ENCODE results near the gene GRM2. TPM values are rescaled to one million over a fixed set of nuclear protein-coding genes. Genes with fewer than 3 reads are reported as not detected.

Gene GRM2
- total RNA-seq, 1 donor from 2014 or later: 0.49 TPM

GRCh38 chr3:51702156-51702555, 4.7 kb upstream of the GRM2 start:
- Histone ChIP-seq H3K27ac (no peak overlapping the region), H3K27me3 (no peaks in the 10 kb centered on the region), H3K4me1 (no peaks in the 10 kb centered on the region), H3K4me3 (no peak overlapping the region), H3K9me3 (no peaks in the 10 kb centered on the region), H3K36me3 (peaks cover 54% of the 10 kb centered on the region)
- ATAC-seq (no peak), DNase-seq (no peak)
- no peak for TF ChIP-seq CTCF (IDR thresholded peaks at IDR 0.05)
- intact Hi-C loops (cut with DNase I): no loop called here

- intact Hi-C loops (cut with DNase I): no loop called here
- no peaks in the 10 kb centered on the region for H3K27me3 ChIP-seq
- no peaks in the 10 kb centered on the region for H3K9me3 ChIP-seq
- H3K27ac ChIP-seq: no peak overlapping the region
- peaks cover 43% of the 10 kb centered on the region for H3K36me3 ChIP-seq
- no peak for TF ChIP-seq CTCF (IDR thresholded peaks at IDR 0.05)
- no peak for DNase-seq
- H3K4me1 ChIP-seq: no peaks in the 10 kb centered on the region
- ATAC-seq: no peak
- no peak overlapping the region for H3K4me3 ChIP-seq
These were observed 3.7 kb upstream of the GRM2 start for GRCh38 chr3:51703068-51703760.

- intact Hi-C loops (cut with DNase I): no loop called here
These were observed 2.9 kb upstream of the GRM2 start for GRCh38 chr3:51703761-51704510.

GRCh38 chr3:51704511-51704950, 2.3 kb upstream of the GRM2 start:
- peaks cover 30% of the 10 kb centered on the region for H3K36me3 ChIP-seq
- DNase-seq: peak; percentile 51
- H3K27me3 ChIP-seq: no peaks in the 10 kb centered on the region

More at GRCh38 chr3:51703761-51704510, 2.9 kb upstream of the GRM2 start:
- Histone ChIP-seq H3K4me3 (no peak overlapping the region), H3K4me1 (no peaks in the 10 kb centered on the region), H3K9me3 (no peaks in the 10 kb centered on the region), H3K27ac (no peak overlapping the region), H3K27me3 (no peaks in the 10 kb centered on the region), H3K36me3 (peaks cover 36% of the 10 kb centered on the region)
- ATAC-seq (no peak), DNase-seq (peak; percentile 40)
- no peak for TF ChIP-seq CTCF (IDR thresholded peaks at IDR 0.05)

More at GRCh38 chr3:51704511-51704950, 2.3 kb upstream of the GRM2 start:
- no peak for TF ChIP-seq CTCF (IDR thresholded peaks at IDR 0.05)
- Histone ChIP-seq H3K27ac (no peak overlapping the region), H3K4me3 (no peak overlapping the region), H3K9me3 (no peaks in the 10 kb centered on the region), H3K4me1 (no peaks in the 10 kb centered on the region)
- ATAC-seq: no peak
- intact Hi-C loops (cut with DNase I): no loop called here

Data from upper lobe of right lung (tissue), 1 donor.